Measurements from ENCODE around the gene ABCF2. TPM values are rescaled to one million over a fixed set of nuclear protein-coding genes. Genes with fewer than 3 reads are reported as not detected.

ABCF2 gene
- total RNA-seq: 10 to 100 TPM; 27.0 to 44.7 (median 40.5) TPM

DNA sequence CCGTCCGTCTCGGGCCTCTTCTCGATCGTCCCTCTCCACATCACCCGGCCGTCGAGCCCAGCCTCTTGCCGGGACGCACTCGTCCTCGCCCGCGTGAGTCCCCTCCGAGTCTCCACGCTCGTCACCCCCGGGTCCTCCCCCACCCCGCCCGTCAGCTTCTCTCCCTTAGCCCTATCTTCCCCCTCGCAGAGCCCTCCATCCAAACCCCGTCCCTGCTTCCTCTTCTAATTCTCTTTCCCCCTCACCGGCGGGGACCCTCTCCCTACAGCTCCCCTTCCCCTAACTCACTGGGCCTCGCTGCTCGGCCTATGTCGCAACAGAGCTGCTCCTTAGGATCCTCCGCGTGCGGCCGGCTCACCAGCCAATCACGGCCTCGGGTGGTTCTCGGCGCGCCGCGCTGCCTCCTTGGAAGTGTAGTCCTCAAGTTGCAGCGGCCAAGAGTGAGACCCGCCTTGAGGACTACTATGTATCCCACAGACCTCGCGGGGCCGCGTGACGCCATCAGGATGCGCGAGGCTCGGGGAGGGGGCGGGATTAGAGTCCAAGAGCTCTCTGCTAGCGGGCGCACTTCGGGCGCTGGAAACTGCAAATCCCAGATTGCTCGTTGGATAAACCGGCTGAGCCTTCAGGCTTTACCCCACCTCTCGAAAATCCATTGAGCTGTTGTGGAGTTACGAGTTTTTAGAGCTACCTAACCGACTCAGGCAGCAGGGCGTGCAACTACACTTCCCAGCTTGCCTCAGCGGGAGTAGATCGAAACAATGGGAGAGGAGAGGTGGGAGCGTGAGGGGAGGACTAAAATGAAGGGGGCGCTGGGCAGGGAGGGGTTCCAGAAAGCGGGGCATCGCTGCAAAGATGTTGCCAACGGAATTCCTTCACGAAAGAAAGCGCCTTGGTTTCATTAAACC lies at the start of gene ABCF2:
Gene ABCF2 (minus strand): TSS at position 331 of the 908 bp plus-strand sequence. CDS start 747 bp downstream, outside the sequence.
- no peaks in the 10 kb centered on the region for H3K27me3 ChIP-seq
- peaks cover 22 to 40% (median 23%) of the 10 kb centered on the region in 3 donors for H3K4me1 ChIP-seq
- H3K4me3 ChIP-seq: peak within 1 kb of the TSS; percentile 65 to 94 (median 82)
- DNase-seq: peak; percentile 98
- intact Hi-C loops (cut with DNase I): no loop called here
- H3K27ac ChIP-seq: peak within 1 kb of the TSS; percentile 82 to 91 (median 84)
- H3K9me3 ChIP-seq: no peaks in the 10 kb centered on the region
- peaks cover 8 to 36% (median 20%) of the 10 kb centered on the region in 3 donors for H3K36me3 ChIP-seq
- TF ChIP-seq, protein P1, sequence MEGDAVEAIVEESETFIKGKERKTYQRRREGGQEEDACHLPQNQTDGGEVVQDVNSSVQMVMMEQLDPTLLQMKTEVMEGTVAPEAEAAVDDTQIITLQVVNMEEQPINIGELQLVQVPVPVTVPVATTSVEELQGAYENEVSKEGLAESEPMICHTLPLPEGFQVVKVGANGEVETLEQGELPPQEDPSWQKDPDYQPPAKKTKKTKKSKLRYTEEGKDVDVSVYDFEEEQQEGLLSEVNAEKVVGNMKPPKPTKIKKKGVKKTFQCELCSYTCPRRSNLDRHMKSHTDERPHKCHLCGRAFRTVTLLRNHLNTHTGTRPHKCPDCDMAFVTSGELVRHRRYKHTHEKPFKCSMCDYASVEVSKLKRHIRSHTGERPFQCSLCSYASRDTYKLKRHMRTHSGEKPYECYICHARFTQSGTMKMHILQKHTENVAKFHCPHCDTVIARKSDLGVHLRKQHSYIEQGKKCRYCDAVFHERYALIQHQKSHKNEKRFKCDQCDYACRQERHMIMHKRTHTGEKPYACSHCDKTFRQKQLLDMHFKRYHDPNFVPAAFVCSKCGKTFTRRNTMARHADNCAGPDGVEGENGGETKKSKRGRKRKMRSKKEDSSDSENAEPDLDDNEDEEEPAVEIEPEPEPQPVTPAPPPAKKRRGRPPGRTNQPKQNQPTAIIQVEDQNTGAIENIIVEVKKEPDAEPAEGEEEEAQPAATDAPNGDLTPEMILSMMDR (IDR thresholded peaks at IDR 0.05): peak in 1 of 6 experiments; percentile 25
- TF ChIP-seq POLR2A (IDR thresholded peaks at IDR 0.05): peak in 3 of 4 donors; percentile 4 to 48 (median 41)
- 0 to 1% methylated on average over 48 to 49 of the region's 68 CpGs for WGBS, 2 donors

- Histone ChIP-seq H3K4me3 (peak overlapping the region in 3 of 4 donors; percentile 34 to 68 (median 47)), H3K4me1 (peaks cover 21 to 67% (median 25%) of the 10 kb centered on the region in 3 donors), H3K36me3 (no peaks in the 10 kb centered on the region), H3K27ac (peak overlapping the region in 2 of 4 donors; percentile 30 to 69), H3K9me3 (no peaks in the 10 kb centered on the region), H3K27me3 (peaks cover 0 to 38% (median 0%) of the 10 kb centered on the region in 4 donors)
- no peak for DNase-seq
- WGBS, 2 donors: 13 to 19% methylated on average over 8 to 9 of the region's 10 CpGs
- intact Hi-C loops (cut with DNase I): no loop called here
- TF ChIP-seq POLR2A (IDR thresholded peaks at IDR 0.05): no peak
- TF ChIP-seq, protein P1 (IDR thresholded peaks at IDR 0.05): no peak
Observed at GRCh38 chr7:151275813-151276577, 49.0 kb upstream of the ABCF2 start.

DNA sequence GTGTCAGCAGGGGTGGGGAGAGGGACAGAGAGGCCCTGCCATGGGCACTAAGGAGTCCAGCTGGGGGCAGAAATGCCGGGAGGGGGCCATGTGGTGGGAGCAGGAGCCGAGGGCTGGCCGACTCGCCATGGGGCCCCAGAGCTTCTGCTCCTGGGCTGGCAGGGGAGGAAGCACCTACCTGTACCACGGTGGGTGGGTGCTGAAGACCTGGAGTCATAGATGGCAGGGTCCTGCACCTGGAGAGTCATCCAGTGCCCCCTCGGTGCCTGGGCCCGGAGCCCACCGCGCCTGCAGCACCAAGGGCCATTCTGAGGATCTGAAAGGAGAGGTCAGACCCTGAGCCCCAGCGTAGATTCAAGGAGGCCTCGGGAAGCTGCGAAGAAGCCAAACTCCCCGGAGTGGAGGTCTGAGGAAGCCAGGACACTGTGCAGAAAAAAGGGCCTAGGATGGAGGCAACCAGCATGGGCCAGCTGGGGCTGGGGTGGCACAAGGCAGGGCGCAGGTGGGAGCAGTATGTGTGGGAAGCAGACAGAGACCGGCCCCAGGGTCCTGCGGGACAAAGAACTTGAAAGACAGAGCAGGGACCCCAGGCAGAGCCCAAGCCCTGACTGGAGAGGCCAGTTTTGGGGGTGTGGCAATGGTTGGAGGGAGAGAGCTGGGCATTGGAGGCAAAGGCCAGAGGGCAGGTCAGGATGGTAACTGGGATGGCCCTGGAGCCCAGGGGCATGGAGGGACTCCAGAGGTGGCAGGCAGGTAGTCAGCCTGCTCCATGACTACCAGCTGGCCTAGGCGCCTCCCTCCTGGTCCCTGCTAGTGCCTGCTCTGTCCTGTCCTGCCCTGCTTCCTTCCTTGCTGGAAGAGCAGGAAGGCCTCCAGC lies 48.2 kb upstream of the ABCF2 start:
- TF ChIP-seq POLR2A (IDR thresholded peaks at IDR 0.05): no peak
- TF ChIP-seq, protein P1 (IDR thresholded peaks at IDR 0.05): no peak
- peaks cover 21 to 67% (median 25%) of the 10 kb centered on the region in 3 donors for H3K4me1 ChIP-seq
- WGBS, 2 donors: 73 to 74% methylated on average over 7 to 11 of the region's 17 CpGs
- peak overlapping the region in 2 of 4 donors; percentile 21 to 30 for H3K27ac ChIP-seq
- H3K4me3 ChIP-seq: no peak overlapping the region
- no peak for DNase-seq
- intact Hi-C loops (cut with DNase I): no loop called here
- no peaks in the 10 kb centered on the region for H3K36me3 ChIP-seq
- peaks cover 0 to 36% (median 0%) of the 10 kb centered on the region in 4 donors for H3K27me3 ChIP-seq
- H3K9me3 ChIP-seq: no peaks in the 10 kb centered on the region

DNA sequence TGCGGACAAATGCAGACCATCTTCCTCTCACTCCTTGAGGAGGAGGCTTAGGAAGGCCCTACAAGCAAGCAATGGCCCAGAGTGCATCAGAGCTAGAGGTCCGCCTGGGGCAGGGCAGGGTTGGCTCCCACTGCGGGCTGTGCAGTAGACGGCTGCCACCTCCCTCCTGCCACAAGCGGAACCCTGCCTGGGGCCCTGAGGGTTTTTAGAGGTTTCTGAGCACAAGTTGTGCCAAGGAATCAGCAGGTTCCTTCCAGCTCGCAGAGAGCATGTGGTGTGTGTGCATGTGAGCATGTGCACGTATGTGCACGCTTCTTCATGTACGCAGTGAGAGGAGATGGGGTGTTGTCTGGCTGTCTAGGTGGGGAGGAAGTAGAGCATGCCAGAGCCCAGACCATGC lies 47.4 kb upstream of the ABCF2 start:
- Histone ChIP-seq H3K4me3 (no peak overlapping the region), H3K27ac (no peak overlapping the region), H3K36me3 (no peaks in the 10 kb centered on the region), H3K9me3 (no peaks in the 10 kb centered on the region), H3K27me3 (peaks cover 0 to 28% (median 0%) of the 10 kb centered on the region in 4 donors), H3K4me1 (peaks cover 21 to 67% (median 25%) of the 10 kb centered on the region in 3 donors)
- TF ChIP-seq POLR2A (IDR thresholded peaks at IDR 0.05): no peak
- TF ChIP-seq, protein P1 (IDR thresholded peaks at IDR 0.05): no peak
- DNase-seq: no peak
- 42 to 66% methylated on average over 4 of the region's 9 CpGs for WGBS, 2 donors
- intact Hi-C loops (cut with DNase I): no loop called here
